GM23248 (cell line): Measurements from ENCODE around the gene GLB1L2.

ENCODE experiments used
- EZH2 ChIP-seq: fragments of 200-600 bp; sonication (generic); IDR thresholded peaks from 2 replicates; pipeline ENCODE4 v1.6.1; 2018; ENCODE audit warnings: antibody characterized with exemption, mild to moderate bottlenecking; ENCODE audit not compliant: insufficient read depth, poor library complexity, severe bottlenecking
- EZH2phosphoT487 ChIP-seq: fragments of 200-600 bp; sonication (generic); IDR thresholded peaks from 2 replicates; pipeline ENCODE4 v1.6.1; 2018; ENCODE audit warnings: antibody characterized with exemption, moderate library complexity, mild to moderate bottlenecking, low read depth; ENCODE audit not compliant: insufficient read depth

GRCh38 chr11:134394311-134394710 lies 62.5 kb downstream of the GLB1L2 start:
- TF ChIP-seq EZH2phosphoT487 = no peak
- no peak for TF ChIP-seq EZH2
